ENCODE measurements around the gene TMEM43. TPM values are rescaled to one million over a fixed set of nuclear protein-coding genes. Genes with fewer than 3 reads are reported as not detected.

TMEM43 gene
- total and polyA plus RNA-seq, 2 donors: 84.1 to 106 TPM

DNA sequence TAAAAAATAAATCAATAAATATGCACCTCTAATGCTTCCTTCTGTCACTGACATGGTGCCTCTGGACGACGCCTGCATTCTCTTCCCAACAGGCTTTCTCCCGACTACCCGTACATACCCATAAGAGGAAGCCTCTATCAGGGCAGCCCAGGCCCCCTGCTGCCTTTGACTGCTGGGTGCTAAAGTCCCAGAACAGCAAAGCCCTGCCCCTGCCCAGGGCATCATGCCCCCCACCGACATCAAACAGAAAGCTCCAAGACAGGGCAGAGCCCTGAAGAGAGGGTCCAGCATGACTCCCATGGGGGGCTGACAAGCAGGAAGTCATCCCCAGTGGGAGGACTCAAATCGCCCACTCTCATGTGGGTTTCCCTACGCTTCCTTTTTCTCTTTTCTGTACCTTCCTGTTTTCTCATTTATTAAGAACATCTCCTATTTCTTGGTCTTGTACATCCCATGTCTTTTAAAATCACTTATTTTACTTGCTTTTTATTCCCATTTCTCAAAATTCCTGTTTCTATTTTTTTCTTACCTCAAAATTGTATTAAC, 30.1 kb downstream of the TMEM43 start:
- no peak overlapping the region for H3K27ac ChIP-seq (ENCODE audit: low read depth)
- 92% methylated on average over 7 of the region's 7 CpGs for WGBS
- no peak for DNase-seq (ENCODE audit: extremely low spot score)
- no peaks in the 10 kb centered on the region for H3K36me3 ChIP-seq (ENCODE audit: insufficient read depth)
- H3K4me3 ChIP-seq (ENCODE audit: low read depth, low read length): no peak overlapping the region
- no peaks in the 10 kb centered on the region for H3K4me1 ChIP-seq (ENCODE audit: insufficient read depth)

DNA sequence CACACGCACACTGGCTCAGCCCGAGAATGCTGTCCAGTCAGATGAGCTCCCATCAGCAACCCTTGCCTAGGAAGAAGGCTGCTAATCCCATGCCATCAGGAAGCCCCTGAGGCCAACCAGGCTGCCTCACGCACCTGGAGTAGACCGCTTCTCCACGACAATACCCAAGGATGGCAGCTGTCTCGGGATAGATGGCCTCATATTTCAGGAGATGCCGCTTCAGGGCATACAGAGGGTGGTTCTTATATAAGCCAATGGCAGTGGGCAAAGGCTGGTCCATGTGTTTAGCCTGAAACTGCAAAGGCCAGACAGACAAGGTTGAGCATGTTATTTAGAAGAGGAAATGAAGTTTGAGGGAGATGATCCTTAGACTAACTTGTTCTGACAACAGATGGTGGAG, 31.3 kb downstream of the TMEM43 start:
- DNase-seq (ENCODE audit: extremely low spot score): no peak
- no peak overlapping the region for H3K27ac ChIP-seq (ENCODE audit: low read depth)
- no peaks in the 10 kb centered on the region for H3K4me1 ChIP-seq (ENCODE audit: insufficient read depth)
- H3K36me3 ChIP-seq (ENCODE audit: insufficient read depth): no peaks in the 10 kb centered on the region
- no peak overlapping the region for H3K4me3 ChIP-seq (ENCODE audit: low read depth, low read length)
- WGBS: 97% methylated on average over 7 of the region's 7 CpGs

DNA sequence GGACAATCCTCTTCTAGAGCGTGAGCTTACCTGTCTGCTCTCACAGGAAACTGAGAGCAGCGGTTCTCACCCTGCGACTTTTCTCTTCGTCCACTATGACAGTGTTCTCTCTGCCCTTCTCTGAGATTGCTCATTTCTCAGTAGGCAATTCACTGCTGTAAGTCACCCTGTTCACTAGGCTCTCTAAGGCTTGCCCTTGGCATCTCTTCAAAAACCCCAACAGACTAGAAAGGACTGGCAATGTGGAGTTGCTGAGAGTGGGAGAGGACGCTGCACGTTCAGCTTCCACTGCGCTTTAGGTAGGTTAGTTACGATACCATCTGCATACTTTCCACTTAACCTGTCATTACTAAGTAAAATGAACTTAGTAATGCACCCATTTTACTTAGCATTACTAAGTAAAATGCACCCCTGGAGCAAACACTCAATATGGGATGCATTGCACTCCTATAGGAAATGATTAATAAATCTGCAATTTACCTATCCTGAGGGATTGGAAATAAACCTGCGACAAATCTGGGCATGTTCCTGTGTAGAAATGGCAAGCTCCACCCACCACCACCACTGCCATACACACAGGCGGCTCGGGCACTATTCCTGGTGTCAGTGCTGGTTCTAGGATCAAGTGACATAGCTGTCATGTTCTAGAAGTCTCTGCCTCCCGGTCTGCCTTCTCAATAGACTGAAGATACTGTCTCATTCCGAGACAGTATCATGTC, 32.1 kb downstream of the TMEM43 start:
- no peak overlapping the region for H3K27ac ChIP-seq (ENCODE audit: low read depth)
- H3K4me3 ChIP-seq (ENCODE audit: low read depth, low read length): no peak overlapping the region
- H3K36me3 ChIP-seq (ENCODE audit: insufficient read depth): no peaks in the 10 kb centered on the region
- DNase-seq (ENCODE audit: extremely low spot score): no peak
- H3K4me1 ChIP-seq (ENCODE audit: insufficient read depth): no peaks in the 10 kb centered on the region
- WGBS: 94% methylated on average over 13 of the region's 13 CpGs

DNA sequence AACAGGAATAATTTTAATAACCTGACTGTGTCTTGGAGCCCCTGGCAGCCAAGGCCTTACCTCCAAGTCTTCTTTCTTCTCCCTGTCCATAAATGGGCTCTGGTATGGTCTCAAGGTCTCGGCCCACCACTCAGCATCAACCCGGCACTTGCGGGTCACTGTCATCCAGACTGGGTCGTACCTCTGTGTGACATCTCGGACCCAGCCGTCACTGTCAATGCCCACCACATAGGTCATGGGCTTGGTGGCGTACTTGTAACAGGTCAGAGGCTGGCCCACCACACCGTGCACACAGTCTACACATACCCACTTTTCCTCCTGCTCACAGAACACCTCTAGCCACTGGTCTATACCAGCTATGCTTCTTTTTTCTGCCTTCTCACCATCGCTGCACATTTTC, 33.1 kb downstream of the TMEM43 start:
- 96% methylated on average over 9 of the region's 9 CpGs for WGBS

DNA sequence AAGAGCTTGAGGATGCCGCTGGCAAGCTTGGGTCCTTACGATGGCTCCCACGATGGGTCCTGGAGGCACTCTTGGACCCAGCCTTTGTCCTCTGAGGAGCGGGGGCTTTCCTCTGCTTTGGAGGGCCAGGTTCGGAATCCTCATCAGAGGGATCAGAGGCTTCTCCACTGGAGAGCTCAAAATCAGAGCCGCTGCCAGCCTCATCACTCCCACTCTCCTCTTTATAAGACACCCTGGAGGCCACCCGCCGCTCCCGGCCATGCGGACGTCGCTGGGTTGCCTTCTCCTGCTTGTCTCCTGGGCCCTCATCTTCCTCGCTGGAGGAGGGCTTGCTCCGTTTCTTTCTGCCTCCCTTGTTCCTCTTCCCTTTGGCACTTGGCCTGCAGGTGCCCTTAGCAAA, 33.5 kb downstream of the TMEM43 start:
- Histone ChIP-seq H3K4me3 (ENCODE audit: low read depth, low read length) (no peak overlapping the region), H3K36me3 (ENCODE audit: insufficient read depth) (no peaks in the 10 kb centered on the region), H3K27ac (ENCODE audit: low read depth) (no peak overlapping the region), H3K4me1 (ENCODE audit: insufficient read depth) (no peaks in the 10 kb centered on the region)
- no peak for DNase-seq (ENCODE audit: extremely low spot score)
- WGBS: 92% methylated on average over 14 of the region's 14 CpGs

More for the DNA sequence above, 33.1 kb downstream of the TMEM43 start:
- H3K4me3 ChIP-seq (ENCODE audit: low read depth, low read length): no peak overlapping the region
- DNase-seq (ENCODE audit: extremely low spot score): no peak
- H3K4me1 ChIP-seq (ENCODE audit: insufficient read depth): no peaks in the 10 kb centered on the region
- H3K36me3 ChIP-seq (ENCODE audit: insufficient read depth): no peaks in the 10 kb centered on the region
- H3K27ac ChIP-seq (ENCODE audit: low read depth): no peak overlapping the region

DNA sequence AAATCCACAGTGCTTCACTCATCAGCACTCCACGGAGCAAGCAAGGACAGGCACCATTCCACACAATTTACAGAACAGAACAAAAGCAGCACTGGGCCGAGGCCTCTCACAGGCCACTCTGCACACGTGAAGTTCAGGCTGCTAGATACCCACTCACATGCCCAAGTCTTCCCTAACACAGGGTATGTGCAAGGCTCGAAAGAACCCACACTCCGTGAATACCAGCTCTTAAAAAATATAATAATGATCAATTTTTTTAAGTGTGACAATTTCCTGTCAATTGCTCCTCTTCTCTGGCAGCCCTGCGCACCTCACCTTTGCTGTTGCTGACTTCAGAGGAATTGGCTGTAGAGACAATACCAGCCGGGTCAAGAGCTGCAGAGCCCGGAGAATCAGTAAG, 34.6 kb downstream of the TMEM43 start:
- Histone ChIP-seq H3K27ac (ENCODE audit: low read depth) (no peak overlapping the region), H3K4me3 (ENCODE audit: low read depth, low read length) (no peak overlapping the region), H3K36me3 (ENCODE audit: insufficient read depth) (no peaks in the 10 kb centered on the region), H3K4me1 (ENCODE audit: insufficient read depth) (no peaks in the 10 kb centered on the region)
- WGBS: 97% methylated on average over 8 of the region's 8 CpGs
- no peak for DNase-seq (ENCODE audit: extremely low spot score)

DNA sequence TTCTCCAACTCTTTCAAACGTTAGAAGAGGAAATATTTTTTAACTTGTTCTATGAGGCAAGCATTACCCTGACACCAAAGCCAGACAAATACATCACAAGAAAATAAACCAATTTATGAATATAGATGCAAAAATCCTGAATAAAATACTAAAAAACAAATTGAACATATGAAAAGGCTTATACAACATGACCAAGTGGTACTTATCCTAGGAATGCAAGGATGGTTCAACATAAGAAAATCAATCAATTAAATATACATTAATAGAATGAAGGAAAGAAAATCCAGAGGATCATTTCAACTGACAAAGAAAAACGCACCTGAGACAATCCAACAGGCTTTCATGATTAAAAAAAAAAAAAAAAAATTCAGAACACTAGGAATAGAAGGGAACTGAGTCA, 36.4 kb downstream of the TMEM43 start:
- H3K4me3 ChIP-seq (ENCODE audit: low read depth, low read length): no peak overlapping the region
- DNase-seq (ENCODE audit: extremely low spot score): no peak
- no peak overlapping the region for H3K27ac ChIP-seq (ENCODE audit: low read depth)
- peaks cover 6% of the 10 kb centered on the region for H3K36me3 ChIP-seq (ENCODE audit: insufficient read depth)
- no peaks in the 10 kb centered on the region for H3K4me1 ChIP-seq (ENCODE audit: insufficient read depth)
- WGBS: 94% methylated on average over 2 of the region's 2 CpGs

DNA sequence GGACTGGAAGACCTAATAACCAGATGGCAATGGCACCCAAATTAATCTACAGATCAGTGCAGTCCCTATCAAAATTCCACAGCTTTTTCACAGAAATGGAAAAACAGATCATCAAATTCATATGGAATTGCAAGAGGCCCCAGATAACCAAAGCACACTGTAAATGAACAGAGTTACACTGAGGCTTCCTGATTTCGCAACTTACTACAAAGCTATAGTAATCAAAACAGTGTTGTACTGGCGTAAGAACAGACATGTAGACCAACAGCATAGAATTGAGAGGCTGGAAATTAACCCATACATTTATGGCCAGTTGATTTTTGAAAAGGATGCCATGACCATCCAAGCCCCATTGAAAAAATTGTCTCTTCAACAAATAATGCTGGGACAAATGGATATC, 37.3 kb downstream of the TMEM43 start:
- peaks cover 6% of the 10 kb centered on the region for H3K36me3 ChIP-seq (ENCODE audit: insufficient read depth)
- 98% methylated on average over 2 of the region's 2 CpGs for WGBS
- H3K4me3 ChIP-seq (ENCODE audit: low read depth, low read length): no peak overlapping the region
- H3K4me1 ChIP-seq (ENCODE audit: insufficient read depth): no peaks in the 10 kb centered on the region
- DNase-seq (ENCODE audit: extremely low spot score): no peak
- no peak overlapping the region for H3K27ac ChIP-seq (ENCODE audit: low read depth)

DNA sequence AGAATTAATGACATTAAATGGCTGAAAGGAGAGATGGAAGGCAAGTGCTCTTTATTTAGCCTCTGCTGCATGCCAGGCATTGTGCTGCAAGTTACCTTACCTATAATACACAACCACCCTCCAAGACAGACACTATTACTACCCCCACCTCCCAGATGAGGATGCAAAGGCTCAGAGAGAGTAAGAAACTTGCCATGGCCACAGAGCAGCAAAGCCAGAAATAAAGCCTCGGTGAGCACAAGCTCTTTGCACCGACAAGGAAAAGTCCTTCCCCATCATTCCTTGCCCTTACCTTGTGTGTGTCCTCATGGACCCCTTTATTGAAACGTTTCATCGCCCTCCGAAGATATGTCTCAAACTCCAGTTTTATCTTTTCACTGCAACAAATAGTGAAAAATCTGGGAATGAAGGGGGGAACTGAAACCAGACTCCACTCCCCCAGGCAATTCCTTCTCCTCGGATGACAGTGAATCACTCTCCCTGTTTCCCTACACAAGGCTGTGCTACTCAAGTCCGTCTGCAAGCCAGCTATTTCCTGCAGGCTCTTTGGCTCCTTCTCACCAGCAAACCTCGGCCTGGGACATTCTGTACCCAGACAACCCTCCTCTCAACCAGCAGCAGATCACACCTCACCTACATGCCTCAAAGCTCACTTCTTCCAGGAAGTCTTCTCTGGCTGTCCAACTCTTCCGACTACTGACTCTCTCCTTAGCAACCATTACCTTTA, 42.2 kb downstream of the TMEM43 start:
- Histone ChIP-seq H3K27ac (ENCODE audit: low read depth) (no peak overlapping the region), H3K36me3 (ENCODE audit: insufficient read depth) (peaks cover 8% of the 10 kb centered on the region), H3K4me1 (ENCODE audit: insufficient read depth) (no peaks in the 10 kb centered on the region), H3K4me3 (ENCODE audit: low read depth, low read length) (no peak overlapping the region)
- no peak for DNase-seq (ENCODE audit: extremely low spot score)
- 89% methylated on average over 9 of the region's 9 CpGs for WGBS

DNA sequence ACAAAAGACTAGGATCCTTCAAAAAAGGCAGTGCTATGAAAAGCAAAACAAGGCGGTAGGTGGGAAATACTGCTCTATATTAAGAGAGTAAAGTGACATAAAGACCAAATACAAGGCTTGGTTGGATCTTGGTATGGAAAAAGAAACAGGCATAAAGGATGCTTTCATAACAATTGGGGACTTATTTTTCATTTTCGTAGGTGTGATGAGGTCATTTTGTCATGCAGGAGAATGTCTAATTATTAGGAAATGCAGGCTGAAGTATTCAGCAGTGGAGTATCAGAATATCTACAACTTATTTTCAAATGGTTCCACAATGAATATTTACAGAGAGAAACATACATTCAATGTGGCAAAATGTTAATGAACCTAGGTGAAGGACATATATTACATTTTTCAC, 44.6 kb downstream of the TMEM43 start:
- H3K36me3 ChIP-seq (ENCODE audit: insufficient read depth): peaks cover 8% of the 10 kb centered on the region
- 97% methylated on average over 2 of the region's 2 CpGs for WGBS

DNA sequence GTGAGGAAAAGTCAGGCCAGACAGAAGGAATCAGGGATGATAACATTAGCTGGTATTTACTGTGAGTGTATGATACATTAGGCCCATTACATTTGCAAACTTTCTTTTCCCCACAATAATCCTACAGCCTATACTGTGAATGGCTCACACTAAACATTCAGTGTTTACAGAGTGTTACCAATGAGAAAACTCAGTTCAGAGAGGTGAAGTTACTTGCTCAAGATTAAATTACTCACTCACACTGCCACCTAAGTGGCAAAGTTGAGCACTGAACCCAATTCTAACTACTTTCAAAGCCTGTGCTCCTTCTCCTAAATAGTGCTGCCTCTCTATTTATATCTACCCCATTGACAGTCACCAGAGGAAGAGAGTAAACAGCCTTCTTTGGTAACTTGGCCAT, 45.0 kb downstream of the TMEM43 start:
- no peak for DNase-seq (ENCODE audit: extremely low spot score)
- no peak overlapping the region for H3K4me3 ChIP-seq (ENCODE audit: low read depth, low read length)
- H3K36me3 ChIP-seq (ENCODE audit: insufficient read depth): peaks cover 8% of the 10 kb centered on the region
- no peaks in the 10 kb centered on the region for H3K4me1 ChIP-seq (ENCODE audit: insufficient read depth)
- H3K27ac ChIP-seq (ENCODE audit: low read depth): no peak overlapping the region

More for the DNA sequence above, 44.6 kb downstream of the TMEM43 start:
- no peak overlapping the region for H3K4me3 ChIP-seq (ENCODE audit: low read depth, low read length)
- no peak overlapping the region for H3K27ac ChIP-seq (ENCODE audit: low read depth)
- no peak for DNase-seq (ENCODE audit: extremely low spot score)
- no peaks in the 10 kb centered on the region for H3K4me1 ChIP-seq (ENCODE audit: insufficient read depth)

DNA sequence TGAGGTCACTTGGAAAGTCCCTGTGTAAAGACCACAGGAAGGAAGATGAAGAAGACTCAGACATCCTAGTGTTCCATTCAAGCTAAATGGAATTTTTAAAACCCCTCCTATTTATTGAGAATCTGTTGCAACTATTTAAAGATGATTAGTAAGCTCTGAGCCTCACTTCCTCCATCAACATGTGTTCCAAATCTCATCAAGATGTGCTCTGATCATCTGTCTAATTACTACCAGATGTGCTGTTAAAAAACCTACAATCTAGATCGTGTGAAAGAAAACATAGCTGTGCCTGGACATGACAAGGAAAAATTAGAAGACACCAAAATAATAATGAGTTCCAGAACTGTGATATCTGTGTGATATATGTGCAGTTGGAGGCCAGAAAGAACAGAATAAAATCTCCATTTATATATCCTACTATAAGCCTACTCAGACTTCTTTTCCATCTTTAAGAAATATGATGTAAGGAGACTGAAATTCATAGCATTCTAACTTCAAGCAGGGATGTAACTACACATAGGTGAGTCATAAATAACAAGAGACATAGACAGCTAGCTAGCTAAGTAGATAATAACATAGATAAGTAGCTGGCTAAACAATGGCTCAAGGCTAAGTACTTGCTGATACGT, 45.8 kb downstream of the TMEM43 start:
- 57% methylated on average over 2 of the region's 2 CpGs for WGBS
- Histone ChIP-seq H3K4me3 (ENCODE audit: low read depth, low read length) (no peak overlapping the region), H3K27ac (ENCODE audit: low read depth) (no peak overlapping the region), H3K4me1 (ENCODE audit: insufficient read depth) (no peaks in the 10 kb centered on the region), H3K36me3 (ENCODE audit: insufficient read depth) (peaks cover 2% of the 10 kb centered on the region)
- no peak for DNase-seq (ENCODE audit: extremely low spot score)

DNA sequence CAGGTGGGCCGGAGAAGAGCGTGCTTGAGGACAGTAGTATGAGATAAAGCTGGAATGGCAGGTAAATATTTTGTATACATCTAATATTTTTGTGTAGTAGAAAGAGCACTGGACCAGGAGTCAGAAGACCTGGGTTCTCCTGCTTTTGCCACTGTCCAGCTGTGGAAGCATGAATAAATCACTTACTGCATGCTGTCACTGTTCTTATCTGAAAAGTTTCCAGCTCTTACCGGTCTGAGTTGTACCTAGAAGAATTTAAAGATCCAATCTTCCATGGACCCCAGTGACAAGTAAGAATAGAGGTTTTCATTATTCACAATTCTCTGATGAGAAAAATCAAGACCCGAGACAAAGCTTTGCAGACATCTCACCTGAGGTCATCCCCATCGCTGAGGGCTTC, 47.6 kb downstream of the TMEM43 start:
- WGBS: 94% methylated on average over 5 of the region's 5 CpGs
- H3K36me3 ChIP-seq (ENCODE audit: insufficient read depth): peaks cover 2% of the 10 kb centered on the region
- DNase-seq (ENCODE audit: extremely low spot score): no peak
- H3K27ac ChIP-seq (ENCODE audit: low read depth): no peak overlapping the region
- H3K4me3 ChIP-seq (ENCODE audit: low read depth, low read length): no peak overlapping the region
- H3K4me1 ChIP-seq (ENCODE audit: insufficient read depth): no peaks in the 10 kb centered on the region

DNA sequence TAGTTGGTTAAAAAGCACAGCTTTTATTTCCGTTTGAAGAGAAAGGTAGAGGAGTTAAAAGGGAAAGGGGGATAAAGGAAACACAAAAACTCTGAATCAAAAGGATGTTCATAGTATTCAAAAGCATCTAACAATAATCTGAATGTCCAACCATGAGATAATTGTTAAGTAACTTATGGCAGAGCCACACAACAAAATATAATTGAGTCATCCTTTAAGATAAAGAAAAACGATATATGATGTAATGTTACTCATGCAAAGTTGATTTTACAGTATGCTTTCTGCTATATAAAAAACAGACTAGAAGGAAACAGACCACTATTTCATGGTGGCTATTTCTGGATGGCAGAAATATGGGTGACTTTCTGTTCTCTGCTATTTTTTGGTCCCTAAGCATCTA, 49.6 kb downstream of the TMEM43 start:
- no peak for DNase-seq (ENCODE audit: extremely low spot score)
- Histone ChIP-seq H3K4me1 (ENCODE audit: insufficient read depth) (peaks cover 2% of the 10 kb centered on the region), H3K4me3 (ENCODE audit: low read depth, low read length) (no peak overlapping the region), H3K36me3 (ENCODE audit: insufficient read depth) (no peaks in the 10 kb centered on the region), H3K27ac (ENCODE audit: low read depth) (no peak overlapping the region)
- 63% methylated on average over 2 of the region's 2 CpGs for WGBS

Measured in urinary bladder (tissue), 4 donors.